GM19324 (cell line): ENCODE data around the gene MYMK.

Experiments
- ATAC-seq: cut with Tn5 transposase; IDR thresholded peaks from one replicate; pipeline ENCODE4 v1.9.1; 2021; ENCODE audit warnings: mild to moderate bottlenecking, moderate library complexity; ENCODE audit not compliant: unreplicated experiment, low FRiP score

MYMK gene

GRCh38 chr9:133471551-133472276, 53.0 kb downstream of the MYMK start:
- no peak for ATAC-seq

- ATAC-seq: no peak
Measured at GRCh38 chr9:133470988-133471387, 53.8 kb downstream of the MYMK start.

- no peak for ATAC-seq
Measured at GRCh38 chr9:133470427-133470924, 54.3 kb downstream of the MYMK start.

GRCh38 chr9:133468777-133469421, 55.9 kb downstream of the MYMK start:
- ATAC-seq: no peak

DNA sequence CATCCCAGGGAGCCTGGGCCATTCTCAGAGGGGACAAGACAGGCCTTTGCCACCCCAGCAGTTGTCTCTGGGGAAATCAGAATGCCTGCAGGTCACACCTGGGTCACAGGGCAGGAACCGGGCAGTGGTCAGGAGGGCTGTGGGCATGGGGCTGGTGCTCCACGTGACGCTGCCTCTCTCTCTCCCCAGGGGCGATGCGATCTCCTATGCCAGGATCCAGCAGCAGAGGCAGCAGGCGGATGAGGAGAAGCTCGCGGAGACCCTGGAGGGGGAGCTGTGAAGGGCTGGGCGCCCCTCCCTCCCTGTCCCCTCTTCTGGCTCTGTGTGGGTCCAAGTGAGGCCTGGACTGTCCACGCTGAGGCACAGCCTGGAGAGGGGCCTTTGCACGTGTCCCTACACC, 56.4 kb downstream of the MYMK start:
- no peak for ATAC-seq

DNA sequence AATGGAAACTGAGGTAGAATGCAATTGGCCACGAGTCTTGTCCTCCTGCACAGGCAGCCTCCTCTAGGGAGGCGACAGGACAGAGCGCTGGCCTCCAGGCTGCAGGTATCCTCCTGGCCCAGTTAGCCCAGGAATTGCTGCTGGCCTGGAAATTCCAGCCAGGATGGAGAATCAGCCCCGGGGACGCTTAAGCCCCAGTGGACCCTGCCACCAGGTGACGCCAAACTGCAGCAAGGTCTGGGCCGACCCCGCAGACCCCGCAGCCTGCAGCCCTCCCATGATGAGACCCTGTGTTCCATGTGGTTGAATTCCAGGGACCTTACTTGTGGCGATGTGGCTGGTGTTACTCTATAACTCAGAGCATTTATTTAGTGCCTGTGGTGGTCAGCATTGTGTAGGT, 57.7 kb downstream of the MYMK start:
- ATAC-seq: no peak

DNA sequence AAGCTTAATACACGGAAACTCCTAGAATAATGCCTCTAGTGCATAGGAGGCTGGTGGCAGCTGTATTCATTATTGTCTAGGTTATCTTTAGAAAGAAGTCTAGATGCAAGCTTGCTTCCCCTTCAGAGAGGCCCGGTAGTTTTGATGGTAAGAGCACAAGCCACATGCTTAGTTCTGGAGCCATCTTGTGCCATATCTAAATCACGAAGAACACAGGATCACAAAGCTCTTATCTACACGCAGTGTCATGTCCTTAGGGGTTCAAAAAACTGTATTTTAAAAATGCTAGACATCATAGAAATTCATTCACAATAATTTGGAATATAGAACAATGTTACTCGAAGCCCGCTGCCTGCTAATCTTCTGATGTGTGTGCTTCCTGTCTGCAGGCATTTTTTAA, 58.8 kb downstream of the MYMK start:
- no peak for ATAC-seq

DNA sequence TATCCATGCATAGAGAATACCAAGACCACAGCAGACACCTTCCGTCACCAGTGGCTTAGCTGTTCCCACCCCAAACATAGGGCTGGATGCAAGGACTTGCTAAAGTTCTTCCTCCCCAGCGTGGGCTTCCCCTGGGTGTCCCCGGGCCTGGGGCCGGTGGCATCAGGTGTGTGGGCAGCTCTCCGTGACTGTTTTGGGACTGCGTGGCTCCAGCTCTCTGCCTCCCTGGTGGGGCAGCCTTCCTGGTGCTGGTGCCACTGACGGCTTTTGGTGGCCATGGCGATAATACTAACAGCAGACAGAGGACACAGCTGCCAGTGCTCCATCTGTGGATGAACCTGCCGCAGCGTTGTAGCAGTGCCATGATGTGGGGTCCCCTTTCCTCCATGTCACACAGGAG, 60.1 kb downstream of the MYMK start:
- ATAC-seq: no peak
